HFFc6 (cell line): ENCODE results near the gene SKAP1. TPM values are rescaled to one million over a fixed set of nuclear protein-coding genes. Genes with fewer than 3 reads are reported as not detected.

Experiments
- DNase-seq: peaks from one replicate; pipeline ENCODE4 v3.0.0-alpha.2; 2018
- H3K27ac Mint-ChIP-seq: 2 replicates; pipeline ENCODE4 v1.8.0; 2020; ENCODE audit warnings: mild to moderate bottlenecking, mixed read lengths
- H3K27me3 Mint-ChIP-seq: 2 replicates; pipeline ENCODE4 v1.8.0; 2021; ENCODE audit warnings: mild to moderate bottlenecking, moderate library complexity, mixed read lengths; ENCODE audit not compliant: insufficient read depth
- H3K36me3 Mint-ChIP-seq: 2 replicates; pipeline ENCODE4 v1.8.0; 2021; ENCODE audit warnings: low read depth, mixed read lengths
- H3K4me1 Mint-ChIP-seq: 2 replicates; pipeline ENCODE4 v1.8.0; 2020; ENCODE audit warnings: low read depth, mixed read lengths
- H3K4me3 Mint-ChIP-seq: 2 replicates; pipeline ENCODE4 v1.8.0; 2020; ENCODE audit warnings: mild to moderate bottlenecking, moderate library complexity, mixed read lengths
- H3K9me3 Mint-ChIP-seq: 2 replicates; pipeline ENCODE4 v1.8.0; 2020; ENCODE audit warnings: mild to moderate bottlenecking, mixed read lengths
- total RNA-seq, 6 experiments: library from RNA; stranded (reverse); fragmentation: NEBNext Ultra II Directional; extraction: Animal tissue kit (Norgen Biotek cat#: 25700); gene quantifications; 2 replicates in 1 of 6; 3 replicates in 5 of 6; pipeline ENCODE4 v1.2.3, GENCODE V29; 2021
- TF ChIP-seq, protein P1 (sequence below): fragments of 200-600 bp; sonication (generic); IDR thresholded peaks from 2 replicates; pipeline ENCODE4 v1.5.0; 2021; ENCODE audit warnings: antibody characterized with exemption, mild to moderate bottlenecking

Gene SKAP1
- total RNA-seq, 6 experiments from 2014 or later, result not detected

DNA sequence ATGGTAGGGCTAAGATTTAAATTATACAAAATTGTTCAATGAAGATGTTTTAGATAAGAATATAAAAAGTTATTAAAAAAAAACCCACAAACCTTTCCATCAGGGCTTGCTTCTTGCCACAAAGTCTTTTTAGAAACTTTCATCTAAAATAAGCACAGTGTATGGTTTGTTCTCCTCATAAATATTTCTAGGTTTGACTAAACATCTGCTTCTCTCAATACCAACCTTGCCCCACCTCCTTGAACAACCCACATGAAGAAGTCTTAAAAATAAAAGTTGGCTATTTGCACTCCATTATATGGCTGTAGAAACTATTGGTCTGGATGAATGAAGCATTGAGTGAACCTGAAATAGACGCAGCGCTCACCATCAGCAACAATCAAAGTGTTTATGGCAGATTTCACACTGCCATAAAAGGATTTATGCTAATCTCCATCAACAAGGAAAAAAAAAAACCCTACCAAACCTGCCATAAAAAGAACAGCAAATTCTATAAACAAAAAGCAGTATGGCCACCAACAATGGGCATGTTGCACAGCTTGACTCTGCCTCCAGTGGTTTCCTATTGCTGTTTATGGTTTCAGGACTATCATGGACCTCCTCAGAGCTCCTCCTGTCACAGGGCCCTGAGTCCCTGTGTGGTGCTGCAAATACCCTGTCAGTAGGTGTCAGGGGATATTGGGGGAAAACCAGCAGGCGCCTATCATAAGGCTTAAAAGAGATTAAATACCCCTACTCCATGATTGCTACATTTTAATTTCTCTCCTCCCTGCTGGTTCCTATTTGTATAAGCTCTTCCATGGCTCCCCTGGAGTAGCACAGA, 284.8 kb downstream of the SKAP1 start:
- H3K36me3 Mint-ChIP-seq, result no peaks in the 10 kb centered on the region
- H3K27me3 Mint-ChIP-seq, result peaks cover 60% of the 10 kb centered on the region
- no peak overlapping the region for H3K4me3 Mint-ChIP-seq

DNA sequence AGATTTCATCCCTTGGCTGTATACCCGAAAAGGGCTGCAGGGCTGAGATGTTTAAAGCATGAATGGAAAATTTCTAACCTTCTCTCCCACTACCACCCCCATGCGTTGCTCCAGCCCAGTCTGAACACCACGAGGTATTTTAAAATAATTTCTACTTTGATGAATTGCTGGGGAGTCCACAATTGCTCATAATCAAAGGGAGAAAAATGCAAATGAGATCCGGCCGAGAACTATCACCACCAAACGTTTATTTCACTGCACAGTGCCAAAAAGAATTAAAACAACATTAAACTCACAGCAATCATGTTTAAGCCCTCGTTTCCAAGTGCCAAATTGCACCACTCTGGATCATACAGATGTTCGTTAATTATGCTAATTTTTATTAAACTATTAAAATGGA, 285.8 kb downstream of the SKAP1 start:
- no peaks in the 10 kb centered on the region; the same call in 1 of the 2 replicates for H3K4me1 Mint-ChIP-seq
- H3K4me3 Mint-ChIP-seq, result no peak overlapping the region
- H3K9me3 Mint-ChIP-seq, result no peaks in the 10 kb centered on the region
- no peaks in the 10 kb centered on the region for H3K36me3 Mint-ChIP-seq
- no peak for DNase-seq
- TF ChIP-seq, protein P1, sequence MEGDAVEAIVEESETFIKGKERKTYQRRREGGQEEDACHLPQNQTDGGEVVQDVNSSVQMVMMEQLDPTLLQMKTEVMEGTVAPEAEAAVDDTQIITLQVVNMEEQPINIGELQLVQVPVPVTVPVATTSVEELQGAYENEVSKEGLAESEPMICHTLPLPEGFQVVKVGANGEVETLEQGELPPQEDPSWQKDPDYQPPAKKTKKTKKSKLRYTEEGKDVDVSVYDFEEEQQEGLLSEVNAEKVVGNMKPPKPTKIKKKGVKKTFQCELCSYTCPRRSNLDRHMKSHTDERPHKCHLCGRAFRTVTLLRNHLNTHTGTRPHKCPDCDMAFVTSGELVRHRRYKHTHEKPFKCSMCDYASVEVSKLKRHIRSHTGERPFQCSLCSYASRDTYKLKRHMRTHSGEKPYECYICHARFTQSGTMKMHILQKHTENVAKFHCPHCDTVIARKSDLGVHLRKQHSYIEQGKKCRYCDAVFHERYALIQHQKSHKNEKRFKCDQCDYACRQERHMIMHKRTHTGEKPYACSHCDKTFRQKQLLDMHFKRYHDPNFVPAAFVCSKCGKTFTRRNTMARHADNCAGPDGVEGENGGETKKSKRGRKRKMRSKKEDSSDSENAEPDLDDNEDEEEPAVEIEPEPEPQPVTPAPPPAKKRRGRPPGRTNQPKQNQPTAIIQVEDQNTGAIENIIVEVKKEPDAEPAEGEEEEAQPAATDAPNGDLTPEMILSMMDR, result no peak
- no peak overlapping the region for H3K27ac Mint-ChIP-seq
- H3K27me3 Mint-ChIP-seq, result peaks cover 61% of the 10 kb centered on the region

More for the DNA sequence above, 284.8 kb downstream of the SKAP1 start:
- Mint-ChIP-seq H3K9me3 (no peaks in the 10 kb centered on the region), H3K4me1 (no peaks in the 10 kb centered on the region; the same call in 1 of the 2 replicates), H3K27ac (no peak overlapping the region)
- TF ChIP-seq, protein P1, result no peak
- DNase-seq, result no peak

DNA sequence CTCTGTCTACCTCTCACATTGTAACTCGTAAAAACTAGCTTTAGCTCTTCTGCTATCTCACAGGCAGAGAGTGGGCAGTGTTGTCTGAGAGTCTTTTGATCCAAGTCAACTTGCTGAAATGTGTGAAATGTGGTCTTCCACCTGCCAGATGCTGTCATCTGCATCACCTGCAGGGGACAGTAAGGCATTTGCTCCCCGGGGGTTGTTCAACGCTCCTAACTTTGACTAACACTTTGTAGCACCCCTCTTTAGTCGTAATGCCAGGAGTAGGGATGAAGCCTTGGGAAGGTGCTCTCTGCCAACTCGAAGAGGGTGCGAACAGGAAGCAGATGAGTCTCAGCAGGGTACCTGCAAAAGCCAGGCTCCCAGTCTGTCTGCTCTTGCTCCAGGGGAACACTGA, 286.4 kb downstream of the SKAP1 start:
- no peak overlapping the region for H3K4me3 Mint-ChIP-seq
- TF ChIP-seq, protein P1, result no peak
- DNase-seq, result no peak
- no peaks in the 10 kb centered on the region for H3K36me3 Mint-ChIP-seq
- no peak overlapping the region for H3K27ac Mint-ChIP-seq
- H3K9me3 Mint-ChIP-seq, result no peaks in the 10 kb centered on the region
- no peaks in the 10 kb centered on the region; the same call in 1 of the 2 replicates for H3K4me1 Mint-ChIP-seq
- peaks cover 56% of the 10 kb centered on the region for H3K27me3 Mint-ChIP-seq

DNA sequence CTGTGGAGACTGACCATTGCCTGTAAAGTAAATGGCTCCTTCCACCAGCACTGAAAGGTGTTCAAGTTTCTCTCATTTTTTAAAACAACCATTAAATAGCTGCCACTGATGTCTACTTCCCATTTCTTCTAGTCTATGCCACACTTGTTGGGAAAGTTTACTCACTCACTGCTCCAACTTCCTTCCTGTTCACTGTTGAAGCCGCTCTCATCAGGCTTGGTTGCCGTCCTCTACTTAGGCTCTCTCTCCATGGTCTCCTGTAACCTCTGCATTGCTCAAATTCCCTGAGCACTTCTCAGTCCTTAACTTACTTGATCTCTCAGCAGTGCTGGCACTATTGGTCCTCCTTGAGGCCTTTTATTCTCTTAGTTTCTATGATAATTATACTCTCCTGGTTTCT, 290.1 kb downstream of the SKAP1 start:
- Mint-ChIP-seq H3K4me1 (no peaks in the 10 kb centered on the region; the same call in 1 of the 2 replicates), H3K36me3 (no peaks in the 10 kb centered on the region), H3K4me3 (no peak overlapping the region), H3K27ac (no peak overlapping the region), H3K27me3 (peaks cover 41% of the 10 kb centered on the region), H3K9me3 (no peaks in the 10 kb centered on the region)
- TF ChIP-seq, protein P1, result no peak
- no peak for DNase-seq

DNA sequence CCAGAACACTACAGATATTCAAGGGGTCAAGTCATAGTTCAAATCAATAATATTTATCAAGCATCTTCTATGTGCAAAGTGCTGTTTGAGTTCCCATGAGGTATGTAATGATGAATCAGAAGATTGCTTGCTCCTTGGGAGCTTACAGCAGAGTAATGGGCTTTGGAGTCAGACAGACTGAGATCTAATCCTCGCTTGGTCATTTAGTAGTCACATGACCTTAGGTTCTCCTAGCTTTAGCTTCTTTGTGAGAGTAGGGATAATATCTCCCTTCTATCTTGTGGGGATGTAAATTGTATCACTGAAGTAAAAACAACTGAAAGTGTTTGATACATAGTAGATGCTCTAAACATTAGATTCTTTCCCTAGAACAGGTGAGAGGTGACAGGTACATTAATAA, 292.4 kb downstream of the SKAP1 start:
- Mint-ChIP-seq H3K27ac (no peak overlapping the region), H3K4me1 (no peaks in the 10 kb centered on the region; the same call in 1 of the 2 replicates), H3K4me3 (no peak overlapping the region), H3K36me3 (no peaks in the 10 kb centered on the region), H3K27me3 (peaks cover 37% of the 10 kb centered on the region), H3K9me3 (no peaks in the 10 kb centered on the region)
- TF ChIP-seq, protein P1, result no peak
- DNase-seq, result no peak
